ENCODE results near the gene LRRC23. TPM values are rescaled to one million over a fixed set of nuclear protein-coding genes. Genes with fewer than 3 reads are reported as not detected.

Gene LRRC23
- total and polyA plus RNA-seq, 2 of the 13 experiments (the other 11 are each of a cell fraction or from before 2014, with no cell fraction given) = 6.0 to 7.8 TPM

DNA sequence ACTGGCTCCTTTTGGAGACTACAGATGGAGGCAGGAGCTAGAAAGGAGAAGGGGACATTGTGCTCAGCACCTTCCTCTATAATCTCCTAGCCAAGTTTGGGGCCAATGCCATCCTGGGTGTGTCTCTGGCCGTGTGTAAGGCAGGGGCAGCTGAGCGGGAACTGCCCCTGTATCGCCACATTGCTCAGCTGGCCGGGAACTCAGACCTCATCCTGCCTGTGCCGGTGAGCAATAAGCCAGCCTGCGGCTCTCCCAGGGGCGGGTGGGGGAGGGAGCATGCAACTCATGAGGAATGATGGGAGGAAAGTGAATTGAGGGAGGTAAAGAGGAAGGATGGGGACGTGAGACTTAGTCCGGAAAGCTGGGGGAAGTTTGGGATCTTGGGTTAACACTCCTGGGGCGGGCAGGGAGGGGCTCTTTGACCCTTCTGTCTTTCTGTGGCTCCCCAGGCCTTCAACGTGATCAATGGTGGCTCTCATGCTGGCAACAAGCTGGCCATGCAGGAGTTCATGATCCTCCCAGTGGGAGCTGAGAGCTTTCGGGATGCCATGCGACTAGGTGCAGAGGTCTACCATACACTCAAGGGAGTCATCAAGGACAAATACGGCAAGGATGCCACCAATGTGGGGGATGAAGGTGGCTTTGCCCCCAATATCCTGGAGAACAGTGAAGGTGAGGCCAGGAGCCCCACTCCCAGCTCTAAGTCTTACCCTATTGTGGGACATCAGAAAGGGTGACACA lies 13.0 kb downstream of the LRRC23 start (continued):
- TF ChIP-seq, protein P1, sequence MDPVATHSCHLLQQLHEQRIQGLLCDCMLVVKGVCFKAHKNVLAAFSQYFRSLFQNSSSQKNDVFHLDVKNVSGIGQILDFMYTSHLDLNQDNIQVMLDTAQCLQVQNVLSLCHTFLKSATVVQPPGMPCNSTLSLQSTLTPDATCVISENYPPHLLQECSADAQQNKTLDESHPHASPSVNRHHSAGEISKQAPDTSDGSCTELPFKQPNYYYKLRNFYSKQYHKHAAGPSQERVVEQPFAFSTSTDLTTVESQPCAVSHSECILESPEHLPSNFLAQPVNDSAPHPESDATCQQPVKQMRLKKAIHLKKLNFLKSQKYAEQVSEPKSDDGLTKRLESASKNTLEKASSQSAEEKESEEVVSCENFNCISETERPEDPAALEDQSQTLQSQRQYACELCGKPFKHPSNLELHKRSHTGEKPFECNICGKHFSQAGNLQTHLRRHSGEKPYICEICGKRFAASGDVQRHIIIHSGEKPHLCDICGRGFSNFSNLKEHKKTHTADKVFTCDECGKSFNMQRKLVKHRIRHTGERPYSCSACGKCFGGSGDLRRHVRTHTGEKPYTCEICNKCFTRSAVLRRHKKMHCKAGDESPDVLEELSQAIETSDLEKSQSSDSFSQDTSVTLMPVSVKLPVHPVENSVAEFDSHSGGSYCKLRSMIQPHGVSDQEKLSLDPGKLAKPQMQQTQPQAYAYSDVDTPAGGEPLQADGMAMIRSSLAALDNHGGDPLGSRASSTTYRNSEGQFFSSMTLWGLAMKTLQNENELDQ (CRISPR knock-in tag; IDR thresholded peaks at IDR 0.05; ENCODE audit: borderline replicate concordance) = no peak
- TF ChIP-seq ZNF180 (CRISPR knock-in tag; IDR thresholded peaks at IDR 0.05; ENCODE audit: borderline replicate concordance, low read depth) = no peak

DNA sequence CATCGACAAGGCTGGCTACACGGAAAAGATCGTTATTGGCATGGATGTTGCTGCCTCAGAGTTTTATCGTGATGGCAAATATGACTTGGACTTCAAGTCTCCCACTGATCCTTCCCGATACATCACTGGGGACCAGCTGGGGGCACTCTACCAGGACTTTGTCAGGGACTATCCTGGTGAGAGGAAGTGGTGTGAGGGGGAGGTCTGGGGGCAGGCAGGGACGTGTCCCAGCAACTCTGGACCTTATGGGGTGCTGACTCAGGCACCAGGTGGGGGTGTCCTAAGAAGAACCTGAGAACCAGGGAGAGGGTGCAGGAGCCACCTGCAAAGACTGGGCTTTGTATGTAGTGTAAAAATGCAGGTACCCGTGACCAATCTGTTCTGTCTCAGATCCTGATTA lies 15.0 kb downstream of the LRRC23 start:
- H3K27me3 ChIP-seq (ENCODE audit: control insufficient read depth in 1 of 2, insufficient read depth in 2 of 2, low read length in 2 of 2) = no peaks in the 10 kb centered on the region
- peaks cover 15% of the 10 kb centered on the region for H3K79me2 ChIP-seq (ENCODE audit: insufficient read depth, low read length)
- no peak for TF ChIP-seq KLF15 (CRISPR knock-in tag; IDR thresholded peaks at IDR 0.05; ENCODE audit: borderline replicate concordance)
- peak; percentile 23; the same call in 1 of the 2 replicates for TF ChIP-seq ZBTB38 (CRISPR knock-in tag; IDR thresholded peaks at IDR 0.05)
- H3K4me3 ChIP-seq (replicated peaks in 1 of 3; ENCODE audit: insufficient read depth in 1 of 3, low read depth in 2 of 3, low read length in 3 of 3) = no peak overlapping the region
- H3K9me3 ChIP-seq (ENCODE audit: low read length) = no peaks in the 10 kb centered on the region
- no peak for ATAC-seq
- H3K4me1 ChIP-seq (ENCODE audit: insufficient read depth, low read length) = peaks cover 26% of the 10 kb centered on the region
- H3K9ac ChIP-seq (ENCODE audit: insufficient read depth, low read depth, low read length) = no peak overlapping the region
- WGBS (ENCODE audit: low lambda C conversion rate) = 95% methylated on average over 7 of the region's 7 CpGs
- no peaks in the 10 kb centered on the region for H4K20me1 ChIP-seq (ENCODE audit: insufficient read depth, low read length)
- no peak overlapping the region for H2AFZ ChIP-seq (ENCODE audit: low read length)
- peaks cover 5 to 36% of the 10 kb centered on the region in 2 experiments; a peak in 3 of 5 replicates for H3K36me3 ChIP-seq (replicated peaks in 1 of 2; ENCODE audit: control insufficient read depth in 1 of 2, insufficient read depth in 2 of 2, low read length in 2 of 2)
- intact Hi-C loops (cut with micrococcal nuclease; ENCODE audit: unreplicated experiment) (no loop called here), in situ Hi-C loops (cut with HindIII; ENCODE audit: extremely low pct_ligation_motif_present, low pct_unique_long_range_greater_than_20kb) (no loop called here)
- POLR2A ChIA-PET = no interaction called here
- no peak for FAIRE-seq
- no peak for DNase-seq (ENCODE audit: low spot score)
- CTCF ChIA-PET (ENCODE audit: low intra/inter-chr PET ratio, low total read pairs) = no interaction called here
- no peak overlapping the region for H3K27ac ChIP-seq (ENCODE audit: extremely low read length, insufficient read depth, low read length)
- H3K4me2 ChIP-seq (ENCODE audit: low read depth, low read length) = no peak overlapping the region
- BruUV-seq (replicated peaks) = no TSS peak
